ENCODE data around the gene RASIP1. TPM values are rescaled to one million over a fixed set of nuclear protein-coding genes. Genes with fewer than 3 reads are reported as not detected.

The RASIP1 gene
- total and polyA plus RNA-seq, 2 of the 8 experiments (the other 6 are each of a cell fraction or from before 2014, with no cell fraction given): 9.3 to 11.4 TPM

DNA sequence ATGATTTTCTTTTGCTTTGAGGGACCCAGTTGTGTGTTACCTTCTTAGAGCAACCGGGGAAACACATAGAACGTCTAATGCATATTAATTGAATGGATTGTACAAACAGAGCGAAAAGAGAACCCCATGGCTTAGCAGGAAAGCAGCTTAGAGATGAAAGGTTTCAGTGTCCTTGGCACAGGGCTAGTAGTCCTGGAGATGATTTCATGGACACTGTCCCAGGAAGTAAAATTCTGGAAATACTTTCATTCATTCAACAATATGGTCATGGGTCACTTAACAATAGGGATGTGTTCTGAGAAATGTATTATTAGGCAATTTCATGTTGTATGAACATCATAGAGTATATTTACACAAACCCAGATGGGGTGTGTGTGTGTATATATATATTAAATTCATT is 54.3 kb downstream of the RASIP1 start:
- Histone ChIP-seq H3K14ac (ENCODE audit: insufficient read length) (no peak overlapping the region), H3K4me2 (ENCODE audit: insufficient read depth in 1 of 2, low read depth in 2 of 2, low read length in 2 of 2) (no peak overlapping the region), H3K36me3 (ENCODE audit: control insufficient read depth in 2 of 4, insufficient read depth in 4 of 4, low read length in 3 of 4) (no peaks in the 10 kb centered on the region), H2BK12ac (ENCODE audit: low read depth, low read length) (no peak overlapping the region), H2BK20ac (ENCODE audit: low read length) (no peak overlapping the region), H2AK5ac (ENCODE audit: low read depth, low read length) (no peak overlapping the region), H3K27ac (ENCODE audit: low read depth, low read length) (no peak overlapping the region), H4K20me1 (replicated peaks in 1 of 2; ENCODE audit: control insufficient read depth in 1 of 2, insufficient read depth in 2 of 2, low read length in 2 of 2) (no peaks in the 10 kb centered on the region), H3K18ac (ENCODE audit: extremely low read depth, low read length) (no peak overlapping the region), H3K23me2 (ENCODE audit: low read depth, low read length) (no peaks in the 10 kb centered on the region), H2BK5ac (ENCODE audit: low read depth, low read length) (no peak overlapping the region), H3K79me1 (ENCODE audit: low read depth, low read length) (no peaks in the 10 kb centered on the region), H4K8ac (ENCODE audit: extremely low read depth, insufficient read depth, low read length) (no peak overlapping the region), H3K4me3 (ENCODE audit: extremely low read depth in 1 of 4, insufficient read depth in 2 of 4, low read depth in 3 of 4, low read length in 4 of 4) (no peak overlapping the region), H2BK15ac (ENCODE audit: low read length) (no peak overlapping the region), H3K79me2 (ENCODE audit: control insufficient read depth in 1 of 2, insufficient read depth in 2 of 2, low read length in 2 of 2) (no peaks in the 10 kb centered on the region), H3K4ac (replicated peaks; ENCODE audit: insufficient read length, low read depth, low read length) (no peak overlapping the region), H4K5ac (ENCODE audit: insufficient read length, low read depth, low read length) (no peak overlapping the region), H3K56ac (replicated peaks; ENCODE audit: insufficient read length, low read depth, low read length) (no peak overlapping the region), H2BK120ac (replicated peaks; ENCODE audit: low read depth, low read length) (no peak overlapping the region), H4K91ac (replicated peaks; ENCODE audit: insufficient read length, low read length) (no peak overlapping the region), H3K23ac (ENCODE audit: insufficient read length) (no peak overlapping the region), H3K4me1 (replicated peaks in 1 of 4; ENCODE audit: control insufficient read depth in 3 of 4, insufficient read depth in 4 of 4, low read length in 3 of 4) (no peaks in the 10 kb centered on the region), H3K9ac (replicated peaks in 1 of 4; ENCODE audit: extremely low read depth in 1 of 4, low read depth in 3 of 4, low read length in 3 of 4) (no peak overlapping the region), H3K27me3 (replicated peaks in 1 of 4; ENCODE audit: control insufficient read depth in 3 of 4, extremely low read depth in 1 of 4, insufficient read depth in 3 of 4, low read length in 3 of 4) (no peaks in the 10 kb centered on the region), H3K9me3 (ENCODE audit: insufficient read depth in 2 of 2, low read depth in 1 of 2, low read length in 1 of 2) (no peaks in the 10 kb centered on the region), H2AFZ (ENCODE audit: low read length) (no peak overlapping the region)
- no peak for FAIRE-seq
- DNase-seq (ENCODE audit: low read depth in 1 of 2, low spot score in 2 of 2): no peak
- ChIA-PET CTCF (ENCODE audit: partially characterized antibody) (interaction anchor here (0.6 to 2.3 kb wide), 2 partner anchors 10 to 102 kb away, joined by 3 to 5 read pairs; no protein-coding TSS in a partner anchor), POLR2A (ENCODE audit: partially characterized antibody) (interaction anchor here (0.6 to 1.9 kb wide), 2 partner anchors 9 to 10 kb away, joined by 3 to 7 read pairs; partner anchors contain the start of gene FUT2)
- WGBS, 2 experiments (ENCODE audit: extremely low coverage in 1 of 2, insufficient coverage in 1 of 2, insufficient read length in 1 of 2, insufficient replicate concordance in 2 of 2, low coverage in 1 of 2, low lambda C conversion rate in 2 of 2, missing lambda C conversion rate in 1 of 2): 91% methylated on average over 3 of the region's 3 CpGs; no CpG with 5 or more reads in 1 of the 2 experiments
- TF ChIP-seq, protein P1, sequence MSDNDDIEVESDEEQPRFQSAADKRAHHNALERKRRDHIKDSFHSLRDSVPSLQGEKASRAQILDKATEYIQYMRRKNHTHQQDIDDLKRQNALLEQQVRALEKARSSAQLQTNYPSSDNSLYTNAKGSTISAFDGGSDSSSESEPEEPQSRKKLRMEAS (IDR thresholded peaks at IDR 0.05): no peak
- TF ChIP-seq KDM5A (IDR thresholded peaks at IDR 0.05; ENCODE audit: low read length) (no peak), SIX5 (IDR thresholded peaks at IDR 0.05; ENCODE audit: low read depth, low read length) (no peak), POLR2A (IDR thresholded peaks at IDR 0.05; ENCODE audit: control extremely low read depth in 1 of 2, low read depth in 2 of 2, low read length in 2 of 2) (no peak), RXRA (IDR thresholded peaks at IDR 0.05; ENCODE audit: insufficient read depth, low read depth, low read length) (no peak)

Data from H1 (cell line).